ENCODE measurements around the gene KRTAP5-9. TPM values are rescaled to one million over a fixed set of nuclear protein-coding genes. Genes with fewer than 3 reads are reported as not detected.

The KRTAP5-9 gene
- total and polyA plus RNA-seq, 2 donors (not counting 3 experiments of a cell fraction or from before 2014, with no cell fraction given), result 0.28 TPM; not detected in 1

- H4K20me1 ChIP-seq (replicated peaks; ENCODE audit: control insufficient read depth, extremely low read depth, insufficient read depth, low read length), result no peaks in the 10 kb centered on the region
- ChIA-PET POLR2A (no interaction called here), CTCF (interaction anchor here (1.4 kb wide), 1 partner anchor 79 kb away, joined by 3 read pairs; no protein-coding TSS in a partner anchor)
- FAIRE-seq, result no peak
- no peak overlapping the region for H3K9ac ChIP-seq (replicated peaks; ENCODE audit: extremely low read depth, insufficient read depth, low read length)
- H3K79me2 ChIP-seq (ENCODE audit: control insufficient read depth, insufficient read depth, low read length), result no peaks in the 10 kb centered on the region
- no peak overlapping the region for H3K4me2 ChIP-seq (ENCODE audit: insufficient read depth, low read length)
- no peak overlapping the region for H3K27ac ChIP-seq (ENCODE audit: insufficient read depth, low read depth, low read length)
- H2AFZ ChIP-seq (ENCODE audit: low read depth, low read length), result no peak overlapping the region
- dilution Hi-C loops (cut with MboI; ENCODE audit: extremely low pct_ligation_motif_present, low sequenced_read_pairs) (no loop called here), intact Hi-C loops (cut with micrococcal nuclease) (no loop called here)
- TF ChIP-seq POLR2A (IDR thresholded peaks at IDR 0.05; ENCODE audit: low read depth, low read length), result no peak
- TF ChIP-seq POLR2AphosphoS5 (IDR thresholded peaks at IDR 0.05; ENCODE audit: insufficient read depth, low read depth, low read length), result no peak
- TF ChIP-seq EZH2 (IDR thresholded peaks at IDR 0.05; ENCODE audit: borderline replicate concordance, low read depth, low read length, severe bottlenecking), result no peak
- TF ChIP-seq FOS (IDR thresholded peaks at IDR 0.05; ENCODE audit: borderline replicate concordance, insufficient read depth, low read length), result no peak
- TF ChIP-seq MYC (IDR thresholded peaks at IDR 0.05; ENCODE audit: low read depth, low read length), result no peak
- no peaks in the 10 kb centered on the region for H3K27me3 ChIP-seq (ENCODE audit: control insufficient read depth in 2 of 2, insufficient read depth in 2 of 2, low read length in 2 of 2)
- no peak for DNase-seq (ENCODE audit: low read depth, low spot score)
- no TSS peak for BruUV-seq (replicated peaks)
- no peak overlapping the region for H3K4me3 ChIP-seq (replicated peaks in 1 of 3; ENCODE audit: insufficient read depth in 1 of 3, low read depth in 1 of 3, low read length in 3 of 3)
- H3K36me3 ChIP-seq (ENCODE audit: control insufficient read depth in 2 of 2, extremely low read depth in 1 of 2, insufficient read depth in 2 of 2, low read length in 2 of 2), result peaks cover 6 to 24% of the 10 kb centered on the region in 2 experiments
- H3K4me1 ChIP-seq (ENCODE audit: control insufficient read depth, extremely low read depth, insufficient read depth, low read length), result no peaks in the 10 kb centered on the region
- H3K9me1 ChIP-seq (replicated peaks; ENCODE audit: control insufficient read depth, extremely low read depth, insufficient read depth, low read length), result no peaks in the 10 kb centered on the region
- no peaks in the 10 kb centered on the region for H3K9me3 ChIP-seq (replicated peaks; ENCODE audit: control insufficient read depth, insufficient read depth, low read length)
These were observed 46.9 kb upstream of the KRTAP5-9 start for GRCh38 chr11:71501071-71501985.

DNA sequence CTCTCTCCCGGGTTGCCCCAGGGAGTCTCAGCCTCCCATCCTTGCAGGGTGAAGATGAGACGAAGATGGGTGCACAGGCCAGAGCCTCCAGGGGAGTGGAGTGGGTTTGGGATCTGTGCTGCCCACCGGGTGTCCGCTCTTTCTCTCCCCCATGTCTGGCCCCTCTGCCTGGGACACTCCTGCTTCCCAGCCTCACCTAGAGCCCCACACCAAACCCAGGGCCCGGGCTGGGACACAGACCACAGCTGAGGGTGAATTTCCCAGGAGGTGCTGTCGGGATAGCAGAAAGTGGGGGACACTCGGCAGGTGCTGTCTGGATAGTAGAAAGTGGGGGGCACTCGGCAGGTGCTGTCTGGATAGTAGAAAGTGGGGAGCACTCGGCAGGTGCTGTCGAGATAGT lies 46.2 kb upstream of the KRTAP5-9 start:
- dilution Hi-C loops (cut with MboI; ENCODE audit: extremely low pct_ligation_motif_present, low sequenced_read_pairs), result no loop called here
- POLR2A ChIA-PET, result no interaction called here

More for the DNA sequence above, 46.2 kb upstream of the KRTAP5-9 start:
- Histone ChIP-seq H3K79me2 (ENCODE audit: control insufficient read depth, insufficient read depth, low read length) (no peaks in the 10 kb centered on the region), H2AFZ (ENCODE audit: low read depth, low read length) (no peak overlapping the region), H3K4me3 (replicated peaks in 1 of 3; ENCODE audit: insufficient read depth in 1 of 3, low read depth in 1 of 3, low read length in 3 of 3) (no peak overlapping the region), H3K36me3 (ENCODE audit: control insufficient read depth in 2 of 2, extremely low read depth in 1 of 2, insufficient read depth in 2 of 2, low read length in 2 of 2) (peaks cover 6 to 22% of the 10 kb centered on the region in 2 experiments), H3K4me2 (ENCODE audit: insufficient read depth, low read length) (no peak overlapping the region), H3K27me3 (ENCODE audit: control insufficient read depth in 2 of 2, insufficient read depth in 2 of 2, low read length in 2 of 2) (no peaks in the 10 kb centered on the region), H3K27ac (ENCODE audit: insufficient read depth, low read depth, low read length) (no peak overlapping the region), H3K9me1 (replicated peaks; ENCODE audit: control insufficient read depth, extremely low read depth, insufficient read depth, low read length) (no peaks in the 10 kb centered on the region), H4K20me1 (replicated peaks; ENCODE audit: control insufficient read depth, extremely low read depth, insufficient read depth, low read length) (no peaks in the 10 kb centered on the region), H3K9me3 (replicated peaks; ENCODE audit: control insufficient read depth, insufficient read depth, low read length) (no peaks in the 10 kb centered on the region), H3K9ac (replicated peaks; ENCODE audit: extremely low read depth, insufficient read depth, low read length) (no peak overlapping the region), H3K4me1 (ENCODE audit: control insufficient read depth, extremely low read depth, insufficient read depth, low read length) (no peaks in the 10 kb centered on the region)
- DNase-seq (ENCODE audit: low read depth, low spot score), result no peak
- no TSS peak for BruUV-seq (replicated peaks)
- no peak for FAIRE-seq
- no peak for TF ChIP-seq JUN (IDR thresholded peaks at IDR 0.05; ENCODE audit: borderline replicate concordance, insufficient read depth, insufficient read length, low read depth)
- CTCF ChIA-PET, result no interaction called here
- intact Hi-C loops (cut with micrococcal nuclease), result no loop called here
